Mucosa of rectum (tissue), 2 donors: ENCODE measurements around the gene CALHM3.

Experiments
- H3K27ac ChIP-seq, 2 donors: one replicate each; pipeline ENCODE4 v1.7.0; 2013; ENCODE audit warnings: inconsistent platforms in 2 of 2, low read depth in 2 of 2, low read length in 2 of 2
- H3K27me3 ChIP-seq, 2 donors: one replicate each; pipeline ENCODE4 v1.7.0; 2013; ENCODE audit warnings: low read length in 2 of 2; ENCODE audit not compliant: control insufficient read depth in 2 of 2, insufficient read depth in 2 of 2
- H3K36me3 ChIP-seq, 2 donors: one replicate each; pipeline ENCODE4 v1.7.0; 2013; ENCODE audit warnings: low read length in 2 of 2; ENCODE audit not compliant: control insufficient read depth in 2 of 2, insufficient read depth in 2 of 2
- H3K4me1 ChIP-seq, 2 donors: one replicate each; pipeline ENCODE4 v1.7.0; 2013; ENCODE audit warnings: low read length in 2 of 2, mild to moderate bottlenecking in 1 of 2; ENCODE audit not compliant: control insufficient read depth in 2 of 2, insufficient read depth in 2 of 2
- H3K4me3 ChIP-seq, 2 donors: one replicate each; pipeline ENCODE4 v1.7.0; 2013; ENCODE audit warnings: low read length in 2 of 2
- H3K9ac ChIP-seq, 2 donors: one replicate each; pipeline ENCODE4 v1.7.0; 2013; ENCODE audit warnings: low read length in 2 of 2, low read depth in 1 of 2, mild to moderate bottlenecking in 1 of 2
- H3K9me3 ChIP-seq, 2 donors: one replicate each; pipeline ENCODE4 v1.7.0; 2013; ENCODE audit warnings: low read length in 2 of 2; ENCODE audit not compliant: control insufficient read depth in 2 of 2
- donor health status: healthy.
- donor health status: Normal muscosa, but diverticular disease.

The CALHM3 gene

GRCh38 chr10:103502849-103503660, 24.0 kb upstream of the CALHM3 start:
- Histone ChIP-seq H3K9ac (no peak overlapping the region), H3K4me1 (peaks cover 0 to 4% of the 10 kb centered on the region in 2 donors), H3K4me3 (no peak overlapping the region), H3K36me3 (no peaks in the 10 kb centered on the region), H3K27me3 (no peaks in the 10 kb centered on the region), H3K9me3 (no peaks in the 10 kb centered on the region), H3K27ac (no peak overlapping the region)

GRCh38 chr10:103501186-103501585, 22.1 kb upstream of the CALHM3 start:
- Histone ChIP-seq H3K36me3 (no peaks in the 10 kb centered on the region), H3K27me3 (no peaks in the 10 kb centered on the region), H3K9ac (no peak overlapping the region), H3K27ac (no peak overlapping the region), H3K4me1 (no peaks in the 10 kb centered on the region), H3K4me3 (no peak overlapping the region), H3K9me3 (no peaks in the 10 kb centered on the region)

GRCh38 chr10:103500481-103500880, 21.4 kb upstream of the CALHM3 start:
- no peaks in the 10 kb centered on the region for H3K4me1 ChIP-seq
- no peak overlapping the region for H3K27ac ChIP-seq
- no peak overlapping the region for H3K4me3 ChIP-seq
- peaks cover under 1% of the 10 kb centered on the region in 2 donors for H3K27me3 ChIP-seq
- no peaks in the 10 kb centered on the region for H3K36me3 ChIP-seq
- no peaks in the 10 kb centered on the region for H3K9me3 ChIP-seq
- H3K9ac ChIP-seq, result no peak overlapping the region

GRCh38 chr10:103499881-103500280, 20.8 kb upstream of the CALHM3 start:
- H3K9me3 ChIP-seq, result no peaks in the 10 kb centered on the region
- no peak overlapping the region for H3K9ac ChIP-seq
- no peak overlapping the region for H3K27ac ChIP-seq
- H3K4me1 ChIP-seq, result no peaks in the 10 kb centered on the region
- no peak overlapping the region for H3K4me3 ChIP-seq
- peaks cover 6 to 7% of the 10 kb centered on the region in 2 donors for H3K27me3 ChIP-seq
- no peaks in the 10 kb centered on the region for H3K36me3 ChIP-seq

GRCh38 chr10:103498936-103499638, 20.0 kb upstream of the CALHM3 start:
- Histone ChIP-seq H3K27ac (peak overlapping the region in 1 of 2 donors; percentile 16), H3K27me3 (peaks cover 12% of the 10 kb centered on the region in 2 donors), H3K4me1 (peaks cover 0 to 7% of the 10 kb centered on the region in 2 donors), H3K9ac (no peak overlapping the region), H3K4me3 (no peak overlapping the region), H3K9me3 (no peaks in the 10 kb centered on the region), H3K36me3 (no peaks in the 10 kb centered on the region)

GRCh38 chr10:103497161-103497915, 18.3 kb upstream of the CALHM3 start:
- no peaks in the 10 kb centered on the region for H3K9me3 ChIP-seq
- H3K9ac ChIP-seq, result no peak overlapping the region
- H3K27me3 ChIP-seq, result peaks cover 20% of the 10 kb centered on the region in 2 donors
- no peak overlapping the region for H3K27ac ChIP-seq
- H3K4me3 ChIP-seq, result no peak overlapping the region
- H3K36me3 ChIP-seq, result no peaks in the 10 kb centered on the region
- H3K4me1 ChIP-seq, result peaks cover 5 to 7% of the 10 kb centered on the region in 2 donors

GRCh38 chr10:103495321-103495720, 16.3 kb upstream of the CALHM3 start:
- Histone ChIP-seq H3K9ac (no peak overlapping the region), H3K4me3 (no peak overlapping the region), H3K27ac (no peak overlapping the region), H3K27me3 (peaks cover 23 to 25% of the 10 kb centered on the region in 2 donors), H3K4me1 (peaks cover 5 to 7% of the 10 kb centered on the region in 2 donors), H3K36me3 (no peaks in the 10 kb centered on the region), H3K9me3 (no peaks in the 10 kb centered on the region)

GRCh38 chr10:103493916-103494877, 15.2 kb upstream of the CALHM3 start:
- Histone ChIP-seq H3K4me3 (peak overlapping the region; percentile 53 to 54), H3K36me3 (no peaks in the 10 kb centered on the region), H3K27ac (no peak overlapping the region), H3K9ac (peak overlapping the region in 1 of 2 donors; percentile 41), H3K27me3 (peaks cover 23 to 25% of the 10 kb centered on the region in 2 donors), H3K4me1 (peaks cover 5 to 7% of the 10 kb centered on the region in 2 donors), H3K9me3 (no peaks in the 10 kb centered on the region)

GRCh38 chr10:103493362-103493915, 14.4 kb upstream of the CALHM3 start, which contains the start of gene NEURL1:
Gene NEURL1 (plus strand): TSS chr10:103493705. CDS start chr10:103494388, 683 bp downstream.
- Histone ChIP-seq H3K9me3 (no peaks in the 10 kb centered on the region), H3K27ac (no peak within 1 kb of the TSS), H3K4me1 (peaks cover 5 to 7% of the 10 kb centered on the region in 2 donors), H3K27me3 (peaks cover 23 to 25% of the 10 kb centered on the region in 2 donors), H3K9ac (peak within 1 kb of the TSS in 1 of 2 donors; percentile 41), H3K36me3 (no peaks in the 10 kb centered on the region), H3K4me3 (peak within 1 kb of the TSS; percentile 53 to 54)
